NCI-H2171 treated with DMSO at 0.1 percent for 48 hours (cell line): Measurements from ENCODE around the gene CDK17.

ENCODE experiments used
- DNase-seq: peaks from one replicate; lab custom pipeline; 2025; lab: John Stamatoyannopoulos, UW

CDK17 gene

DNA sequence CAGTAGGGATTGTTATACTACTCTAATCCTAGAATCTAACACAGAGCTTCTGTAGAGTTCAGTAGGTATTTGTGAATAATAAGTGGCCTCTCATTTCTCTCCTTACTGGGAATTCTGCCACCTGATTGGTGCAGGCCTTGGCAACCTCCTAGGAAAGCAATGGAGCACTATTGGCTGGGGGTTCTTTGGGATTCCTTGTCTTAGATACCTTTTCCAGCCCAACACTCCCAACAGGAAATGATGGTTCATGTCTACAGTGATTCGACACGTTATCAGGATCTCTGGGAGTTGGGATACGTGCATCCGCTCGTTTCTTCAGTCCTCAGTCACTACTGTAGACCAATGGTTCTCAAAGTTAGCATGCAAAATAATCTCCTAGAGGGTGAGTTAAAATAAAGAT is 138.7 kb downstream of the CDK17 start:
- no peak for DNase-seq

DNA sequence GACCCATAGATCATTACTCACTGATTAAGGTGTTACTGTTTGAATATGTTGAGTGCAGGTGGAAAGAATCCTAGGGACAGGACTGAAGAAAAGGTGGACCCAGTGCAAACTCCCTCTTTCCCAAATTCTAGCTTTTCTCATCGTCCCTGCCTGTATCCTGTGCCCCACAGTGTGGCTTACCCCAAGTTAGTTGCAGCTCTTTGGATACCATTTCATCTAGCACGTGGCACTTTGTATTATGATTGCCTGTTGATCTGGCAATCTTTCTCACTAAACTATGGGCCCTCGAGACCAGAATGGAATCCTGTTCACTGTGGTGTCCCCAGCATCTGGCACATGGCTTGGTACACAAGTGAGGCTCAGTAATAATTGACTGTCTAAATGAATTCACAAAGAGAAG is 139.6 kb downstream of the CDK17 start:
- DNase-seq, result no peak

DNA sequence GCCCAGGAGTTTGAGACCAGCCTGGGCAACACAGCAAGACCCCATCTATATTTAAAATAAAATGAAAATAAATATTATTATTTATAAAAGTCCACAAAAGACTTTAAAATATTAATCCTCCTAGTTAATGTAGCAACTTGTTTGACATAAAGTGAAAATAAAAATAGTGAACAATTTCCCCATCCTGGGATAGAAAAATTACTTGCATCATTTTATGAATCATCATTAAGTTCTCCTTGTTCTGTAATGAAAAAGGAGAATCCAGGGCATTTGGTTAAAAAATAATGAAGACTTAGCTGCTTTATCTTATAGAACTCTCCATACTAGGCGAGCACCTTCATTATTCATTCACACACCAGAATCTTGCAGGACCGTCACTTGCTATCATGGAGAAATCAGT is 140.0 kb downstream of the CDK17 start:
- no peak for DNase-seq

DNA sequence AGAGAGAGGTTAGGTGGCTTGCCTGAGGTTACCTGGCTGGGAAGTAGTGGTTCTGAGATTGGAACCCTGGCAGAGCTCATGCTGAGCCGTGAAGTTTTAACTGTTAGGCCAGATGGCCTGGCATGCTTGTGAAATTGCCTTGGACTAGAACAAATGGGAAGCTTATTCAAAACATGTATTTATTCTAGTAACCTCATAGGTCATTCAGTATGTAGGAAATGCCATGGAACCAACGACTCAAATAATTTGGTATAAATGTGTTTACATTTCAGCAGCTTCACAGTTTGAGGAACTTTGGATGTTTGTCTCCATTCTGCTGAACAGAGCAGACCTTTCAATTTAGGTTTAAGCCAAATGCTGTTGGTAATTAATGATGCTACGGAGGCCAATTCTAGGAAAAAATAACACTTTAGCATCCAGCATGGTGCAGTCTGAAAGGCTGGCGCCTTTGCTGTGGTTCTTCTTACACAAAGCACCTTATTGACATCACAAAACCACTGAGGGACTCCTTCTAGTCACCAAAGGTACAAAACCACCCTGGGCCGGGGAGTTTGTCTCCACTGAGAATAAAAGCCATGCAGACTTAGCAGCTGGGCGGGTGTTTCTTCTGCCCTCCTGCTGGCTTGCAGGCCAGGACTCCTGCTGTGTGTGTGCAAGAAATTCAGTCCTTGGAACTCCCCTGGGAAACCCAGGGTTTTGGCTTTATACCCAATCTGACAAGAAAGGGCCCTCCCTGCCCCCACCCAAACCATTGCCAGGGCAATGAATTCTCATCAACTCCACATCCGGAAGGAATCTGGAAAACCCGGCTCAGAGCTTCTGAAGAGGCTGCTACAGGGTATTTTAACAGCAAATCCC is 141.9 kb downstream of the CDK17 start:
- peak; percentile 88 for DNase-seq

DNA sequence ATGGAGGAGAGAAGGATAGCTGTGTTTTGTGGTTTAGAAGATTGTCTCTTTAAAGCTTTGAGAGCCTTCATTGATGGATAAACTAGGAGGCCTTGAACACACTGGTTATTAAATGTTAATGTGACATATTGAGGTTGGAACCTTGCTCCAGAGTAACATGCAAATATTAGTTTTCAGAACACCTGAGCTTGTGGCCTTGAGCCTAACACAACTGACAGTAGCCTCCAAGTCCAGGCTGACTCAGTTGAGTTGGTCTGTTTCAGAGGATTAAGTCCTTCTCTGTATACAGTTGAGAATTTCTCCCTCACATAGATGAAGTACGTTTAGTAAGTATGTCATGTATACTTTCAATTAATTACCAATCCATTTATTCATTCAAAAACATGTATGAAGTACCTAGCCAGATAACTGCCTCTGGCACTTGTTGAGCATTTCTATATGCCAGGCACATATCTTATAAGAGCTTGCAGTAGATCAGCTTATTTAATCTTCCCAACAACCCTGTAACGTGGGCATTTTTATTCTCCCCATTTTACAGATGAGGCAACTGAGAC is 142.6 kb downstream of the CDK17 start:
- DNase-seq, result no peak

DNA sequence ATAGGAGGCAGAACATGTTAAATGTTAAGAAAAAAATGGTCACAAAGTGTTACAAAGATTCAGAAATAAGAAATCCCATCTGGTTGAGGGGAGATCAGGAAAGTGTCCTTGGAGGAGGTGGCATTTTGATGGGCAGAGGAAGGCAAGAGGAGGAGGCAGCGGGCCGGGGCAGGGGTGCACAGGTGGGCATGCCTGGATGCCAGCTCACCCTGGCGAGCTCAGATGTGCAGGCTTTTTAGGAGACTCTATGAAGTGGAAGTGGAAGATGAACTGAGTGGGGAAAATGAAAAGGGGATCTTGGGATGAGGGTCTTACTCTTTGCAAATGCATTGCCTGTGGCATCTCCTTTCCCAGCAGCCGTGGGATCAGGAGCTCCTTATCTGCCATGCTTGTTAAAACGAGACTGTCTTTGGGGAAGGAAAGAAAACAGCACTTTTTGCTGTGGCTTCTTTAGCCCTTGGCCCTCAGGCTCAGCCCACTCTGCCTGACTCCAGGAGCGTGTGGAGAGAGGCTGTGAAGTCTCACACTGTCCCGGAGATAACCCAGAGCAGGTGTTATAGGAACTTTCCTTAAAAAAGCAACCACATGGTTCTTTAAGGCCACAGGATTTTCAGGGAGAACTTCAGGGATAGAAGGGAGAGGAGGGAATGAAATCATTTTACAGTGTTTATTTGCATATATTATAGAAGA is 143.4 kb downstream of the CDK17 start:
- no peak for DNase-seq

DNA sequence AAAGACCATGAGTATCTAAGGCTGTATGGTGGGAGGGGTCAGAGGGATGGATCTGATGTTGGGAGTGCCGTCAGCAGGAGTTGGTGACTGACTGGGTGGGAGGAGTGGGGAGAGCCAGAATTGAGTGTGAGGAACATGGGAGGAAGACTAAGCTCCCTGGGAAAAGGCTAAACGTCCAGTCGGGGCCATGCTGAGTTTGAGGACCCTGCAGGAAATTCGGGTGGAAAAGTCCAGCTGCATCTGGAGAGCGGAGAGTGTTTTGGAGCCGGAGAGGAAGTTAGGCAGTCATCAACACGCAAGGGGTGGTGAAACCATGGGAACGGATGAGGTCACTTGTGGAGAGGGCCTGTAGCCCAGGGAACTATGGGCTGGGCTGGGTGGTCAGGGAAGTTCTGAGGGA is 145.2 kb downstream of the CDK17 start:
- no peak for DNase-seq

DNA sequence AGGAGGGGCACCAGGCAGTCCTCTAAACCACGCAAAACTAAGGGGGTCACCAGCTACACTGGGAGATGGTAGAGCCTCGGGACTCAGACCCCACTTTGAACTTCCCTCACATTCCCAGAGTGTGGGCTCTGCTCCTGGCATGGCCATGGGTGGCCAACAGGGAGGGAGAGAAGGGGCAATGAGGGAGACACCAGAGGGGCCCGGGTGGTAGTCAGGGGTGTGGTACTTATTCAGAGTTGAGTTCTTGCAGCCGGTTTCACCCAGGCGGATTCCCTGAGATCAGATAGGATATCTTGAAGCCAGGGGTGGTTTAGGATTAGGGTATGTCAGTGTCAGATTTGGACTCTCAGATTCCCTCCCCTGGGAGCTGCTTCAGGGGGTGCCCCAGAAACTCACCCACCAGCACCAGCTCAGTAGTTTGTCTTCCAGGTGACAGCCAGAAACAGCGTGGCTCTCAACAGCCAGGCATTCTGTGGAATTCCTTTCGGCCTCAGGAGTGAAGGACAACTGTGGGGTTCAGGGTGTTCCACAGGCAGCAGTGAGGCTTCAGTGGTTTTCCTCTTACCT is 150.0 kb downstream of the CDK17 start:
- DNase-seq, result no peak

DNA sequence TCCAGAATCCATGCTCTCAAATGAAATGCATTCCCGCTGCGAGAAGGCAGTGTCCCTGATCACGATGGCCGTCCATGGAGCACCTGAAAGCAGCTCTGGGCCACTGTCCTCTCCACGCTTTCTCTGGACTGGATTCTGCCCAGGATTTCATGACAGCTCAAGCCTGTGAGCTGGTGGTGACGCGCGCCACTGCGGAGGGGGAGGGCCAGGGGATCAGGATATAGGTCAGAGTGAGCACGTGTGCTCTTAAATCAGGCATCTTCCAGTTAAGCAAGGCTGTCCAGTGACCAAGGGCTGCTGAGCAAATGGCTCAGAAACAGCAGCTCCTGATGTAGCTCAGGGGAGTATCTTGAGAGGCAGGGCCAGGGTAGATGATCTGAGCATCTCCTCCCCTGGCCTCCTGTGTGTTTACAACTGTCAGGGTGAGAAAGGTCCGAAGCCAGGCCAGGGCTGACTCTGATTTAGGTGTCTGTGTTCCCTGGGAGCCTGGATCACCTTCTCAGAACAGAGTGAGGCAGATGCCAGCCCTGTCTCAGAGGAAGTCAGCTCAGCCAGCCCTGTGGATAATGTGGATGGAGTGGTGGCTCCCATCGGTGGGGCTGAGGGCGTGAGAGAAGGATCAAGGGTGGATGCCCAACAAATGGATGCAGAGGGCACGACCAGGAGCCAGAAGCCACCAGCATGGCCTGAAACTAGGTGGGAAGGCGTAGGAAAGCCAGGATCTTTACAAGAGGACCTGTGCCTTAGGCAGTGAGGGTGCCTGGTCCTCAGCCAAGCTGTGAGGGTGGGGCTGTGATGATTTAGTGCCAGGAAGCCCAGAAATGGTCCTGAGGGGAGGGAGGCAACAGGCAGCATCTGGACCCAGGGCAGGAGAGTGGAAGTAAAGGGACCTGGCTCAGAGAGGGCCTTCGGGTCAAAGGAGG is 150.8 kb downstream of the CDK17 start:
- no peak for DNase-seq

DNA sequence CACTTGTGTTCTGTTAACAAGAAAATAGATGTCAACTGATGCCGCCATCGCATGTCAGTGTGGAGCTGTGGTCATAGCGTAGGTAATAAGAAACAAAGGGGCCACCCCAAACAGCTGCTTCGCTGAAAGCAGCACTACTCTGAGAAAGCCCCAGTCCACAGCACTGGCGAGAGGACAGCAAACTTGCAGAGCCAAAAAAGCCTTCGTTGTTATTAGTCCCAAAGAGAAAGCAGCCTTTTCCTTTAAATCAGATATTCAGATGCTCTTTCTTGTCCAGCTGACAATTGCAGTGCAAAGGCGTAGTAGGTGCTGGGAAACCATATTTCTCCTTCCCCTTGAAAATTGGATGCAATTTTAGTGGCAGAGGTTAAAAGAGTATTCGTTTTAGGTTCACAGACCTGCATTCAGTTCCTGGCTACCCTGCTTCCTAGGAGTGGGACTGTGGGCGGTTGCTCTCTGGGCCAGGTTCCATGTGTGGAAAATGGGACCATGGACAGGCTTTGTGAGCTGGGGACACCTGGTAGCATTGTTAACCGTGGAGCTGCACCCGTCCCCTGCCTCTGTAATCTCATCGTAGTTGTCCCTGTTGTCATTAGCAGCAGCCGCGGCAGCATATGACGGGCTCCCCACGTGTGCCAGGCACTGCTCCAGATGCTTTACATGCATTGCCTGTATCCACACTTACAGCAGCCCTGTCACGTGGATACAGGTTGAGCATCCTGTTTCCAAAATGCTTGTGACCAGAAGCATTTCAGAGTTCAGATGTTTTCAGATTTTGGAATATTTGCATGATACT is 151.9 kb downstream of the CDK17 start:
- peak; percentile 61 for DNase-seq

DNA sequence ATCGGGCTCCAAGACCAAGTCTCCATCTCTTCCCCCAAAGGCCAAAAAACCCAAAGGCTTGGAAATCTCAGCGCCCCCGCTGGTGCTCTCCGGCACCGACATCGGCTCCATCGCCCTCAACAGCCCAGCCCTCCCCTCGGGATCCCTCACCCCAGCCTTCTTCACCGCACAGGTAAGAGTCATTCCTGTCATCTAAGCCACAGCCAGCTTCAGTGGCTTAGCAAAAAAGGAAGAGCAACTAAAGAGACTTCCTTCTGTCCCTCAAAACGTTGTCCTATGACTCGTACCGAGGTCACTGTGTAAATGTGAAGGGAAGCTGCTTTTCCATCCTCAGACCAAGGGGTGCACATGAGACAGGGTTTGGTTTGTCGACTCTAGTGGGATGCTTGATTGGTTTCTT is 152.7 kb downstream of the CDK17 start:
- DNase-seq, result no peak

DNA sequence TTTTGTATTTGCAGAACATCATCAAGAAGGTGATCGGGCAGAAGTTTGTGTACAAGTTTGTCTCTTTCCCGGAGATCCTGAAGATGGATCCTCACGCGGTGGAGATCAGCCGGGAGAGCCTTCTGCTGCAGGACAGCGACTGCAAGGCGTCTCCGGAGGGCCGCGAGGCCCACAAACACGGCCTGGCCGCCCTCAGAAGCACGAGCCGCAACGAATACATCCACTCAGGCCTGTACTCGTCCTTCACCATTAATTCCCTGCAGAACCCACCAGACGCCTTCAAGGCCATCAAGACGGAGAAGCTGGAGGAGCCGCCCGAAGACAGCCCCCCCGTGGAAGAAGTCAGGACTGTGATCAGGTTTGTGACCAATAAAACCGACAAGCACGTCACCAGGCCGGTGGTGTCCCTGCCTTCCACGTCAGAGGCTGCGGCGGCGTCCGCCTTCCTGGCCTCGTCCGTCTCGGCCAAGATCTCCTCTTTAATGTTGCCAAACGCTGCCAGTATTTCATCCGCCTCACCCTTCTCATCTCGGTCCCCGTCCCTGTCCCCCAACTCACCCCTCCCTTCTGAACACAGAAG is 153.2 kb downstream of the CDK17 start:
- no peak for DNase-seq

DNA sequence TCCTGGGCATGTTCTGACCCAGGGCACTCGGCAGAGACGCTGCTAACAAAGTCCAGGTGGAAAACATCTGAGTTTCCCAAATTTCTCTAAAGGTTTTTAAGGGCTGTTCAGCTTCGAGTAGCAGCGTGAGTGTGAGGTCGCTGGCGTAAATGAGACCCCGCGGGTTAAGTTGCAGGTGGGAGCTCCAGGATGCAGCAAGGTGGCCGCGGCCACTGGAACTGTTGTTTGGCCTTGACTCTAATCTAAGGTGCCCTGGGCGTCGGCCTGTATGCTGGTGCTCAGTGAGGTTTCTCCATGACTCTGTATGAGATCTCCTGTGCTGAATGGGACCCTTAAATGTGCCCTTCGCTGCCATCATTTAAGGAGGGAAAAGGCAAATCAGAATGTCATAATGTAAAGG is 155.4 kb downstream of the CDK17 start:
- no peak for DNase-seq

DNA sequence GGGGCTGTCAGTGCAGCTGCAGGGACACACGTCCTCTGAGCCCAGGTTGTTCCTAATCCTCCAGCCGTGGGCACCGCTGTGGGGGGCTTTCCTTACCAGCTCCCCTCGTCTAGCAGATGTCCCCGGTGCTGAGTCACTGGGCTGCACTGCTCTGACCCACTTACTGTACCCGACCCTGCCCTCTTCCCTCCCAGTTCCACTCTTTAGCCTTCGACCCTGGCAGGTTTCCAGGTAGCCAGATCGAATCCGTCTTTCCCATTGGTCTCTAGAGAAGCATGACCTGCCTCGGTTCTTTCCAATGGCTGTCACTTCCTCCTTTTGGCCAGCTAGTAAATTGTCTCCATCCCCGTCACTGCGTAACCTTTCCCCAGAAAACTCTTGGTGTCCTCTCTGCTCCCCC is 157.6 kb downstream of the CDK17 start:
- no peak for DNase-seq

DNA sequence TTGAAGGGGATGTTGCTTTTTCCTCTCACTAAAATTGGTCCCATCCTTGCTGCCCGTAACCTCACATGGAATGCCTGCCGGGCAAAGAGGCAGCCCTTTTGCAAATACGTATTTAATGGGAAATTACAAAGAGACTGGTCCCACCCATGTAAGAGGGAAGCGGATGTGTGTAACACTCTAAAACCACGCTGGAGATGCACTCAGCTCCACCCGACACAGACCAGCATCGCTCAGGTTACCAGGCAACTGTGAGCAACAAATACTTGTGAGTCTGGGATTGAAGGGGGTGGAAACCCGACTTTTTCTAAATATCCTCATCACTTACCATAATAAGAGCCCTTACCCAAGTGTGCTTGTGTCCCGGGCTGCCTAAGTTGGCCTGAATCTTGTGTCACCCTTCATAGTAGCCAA is 158.4 kb downstream of the CDK17 start:
- DNase-seq, result peak; percentile 28

DNA sequence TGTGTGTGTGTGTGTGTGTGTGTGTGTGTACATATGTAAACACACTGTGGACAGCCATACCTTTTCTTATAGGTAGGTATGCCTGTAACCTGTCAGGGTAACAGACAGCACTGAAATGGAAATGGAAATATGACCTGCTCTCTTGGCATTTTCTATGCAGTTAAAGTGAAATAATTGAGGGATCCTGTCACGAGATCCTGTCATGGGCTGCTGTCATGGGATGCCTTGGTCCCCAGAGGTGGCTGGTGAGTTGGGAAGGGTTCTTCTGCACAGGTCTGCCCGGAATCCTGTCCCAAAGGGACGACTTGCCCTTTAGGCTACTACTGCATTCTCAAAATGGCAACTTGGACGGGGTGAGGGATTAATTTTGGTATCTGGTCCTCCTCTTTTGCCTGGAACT is 158.8 kb downstream of the CDK17 start:
- peak; percentile 15 for DNase-seq

DNA sequence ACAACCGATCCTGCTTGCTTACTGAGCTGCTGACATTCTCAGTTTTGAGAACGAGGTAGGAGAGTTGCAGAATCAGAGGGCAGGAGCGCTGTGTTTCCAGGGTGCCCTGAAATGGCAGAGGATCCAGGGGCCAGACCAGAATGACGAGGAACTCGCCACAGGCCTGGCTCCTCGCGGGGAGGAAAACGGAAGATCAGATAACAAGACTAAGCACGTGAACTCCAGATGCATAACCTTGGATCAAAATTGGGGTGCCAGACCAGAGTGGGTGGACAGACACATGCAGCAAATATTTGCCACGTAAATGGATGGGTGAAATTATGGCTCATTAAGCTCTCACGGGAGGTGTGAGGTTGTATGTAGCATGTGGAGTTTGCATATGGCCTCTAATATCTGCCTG is 159.6 kb downstream of the CDK17 start:
- no peak for DNase-seq

DNA sequence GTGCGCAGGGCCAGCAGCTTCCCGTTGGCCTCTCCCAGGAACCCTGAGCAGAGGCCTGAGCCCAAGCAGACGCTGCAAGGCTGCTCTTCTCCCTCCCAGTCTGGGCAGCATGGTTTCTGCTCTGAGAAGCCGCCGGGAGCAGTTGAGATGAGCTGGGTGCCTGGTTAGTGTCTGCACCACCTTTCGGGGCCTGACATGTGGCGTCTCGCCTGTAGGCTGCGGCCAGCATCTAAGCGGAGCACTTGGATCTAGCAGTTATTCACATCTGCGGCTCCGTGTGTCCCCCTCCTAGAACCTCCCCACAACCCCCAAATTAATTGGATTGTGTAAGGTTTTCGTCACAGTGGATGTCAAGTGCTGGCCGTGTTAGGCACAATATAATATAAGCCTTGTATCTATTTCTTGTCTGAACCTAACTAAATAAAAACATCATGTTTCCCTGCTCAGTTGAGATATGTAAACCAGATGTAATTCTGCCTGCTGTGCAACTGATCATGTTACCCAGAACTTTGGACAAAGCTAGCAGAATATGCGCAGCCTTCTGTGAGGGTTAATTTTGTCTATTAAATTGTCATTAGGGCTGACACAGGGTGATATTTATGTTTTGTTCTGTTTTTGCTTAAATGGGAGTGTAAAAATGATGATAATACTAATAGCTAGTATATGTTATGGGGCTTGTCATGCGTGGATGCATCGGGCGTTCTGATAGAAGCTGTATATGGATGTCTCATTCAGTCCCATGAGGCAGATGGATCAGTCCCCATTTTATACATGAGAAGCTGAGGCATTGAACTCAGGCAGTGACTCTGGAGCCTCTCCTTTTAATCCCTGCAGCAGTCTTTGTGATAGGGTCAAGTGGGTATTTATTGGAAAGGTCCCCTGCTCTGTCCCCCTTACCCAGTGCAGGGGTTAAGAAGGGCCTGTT is 160.3 kb downstream of the CDK17 start:
- DNase-seq, result peak; percentile 69

DNA sequence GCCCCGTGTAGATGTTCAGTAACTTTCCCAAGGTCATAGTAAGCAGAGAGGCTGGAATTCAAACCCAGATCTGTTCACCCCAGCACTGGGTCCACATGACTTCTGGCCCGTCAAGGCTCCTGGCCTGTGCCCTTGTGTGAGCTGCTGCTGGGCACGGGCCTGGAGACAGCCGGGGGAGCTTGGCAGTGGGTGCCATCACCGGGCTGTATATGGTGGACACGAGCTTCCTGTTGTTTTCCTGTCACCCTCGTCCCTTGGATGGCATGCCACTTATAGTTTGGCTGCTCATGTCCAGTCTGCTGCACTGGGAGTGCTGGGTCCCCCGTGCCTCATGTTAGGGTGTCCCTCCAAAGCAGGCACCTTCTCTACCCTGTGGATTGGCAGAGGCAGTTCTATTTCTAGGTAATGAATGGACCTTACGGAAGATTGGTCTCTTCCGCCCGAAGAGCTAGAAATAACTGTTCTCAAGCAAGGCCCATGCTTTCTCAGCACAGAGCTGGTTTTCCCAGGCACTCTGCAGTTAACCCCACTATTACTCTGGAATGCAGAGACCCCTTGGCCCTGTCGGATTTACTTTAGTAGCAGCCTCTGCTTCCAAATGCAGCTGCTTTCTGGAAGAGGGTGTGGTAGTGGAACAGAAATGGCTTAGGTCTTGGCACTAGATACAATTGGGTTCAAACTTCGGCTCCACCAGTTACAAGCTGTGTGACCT is 161.7 kb downstream of the CDK17 start:
- no peak for DNase-seq
